ENCODE results near the gene POSTN. TPM values are rescaled to one million over a fixed set of nuclear protein-coding genes. Genes with fewer than 3 reads are reported as not detected.

The POSTN gene
- total and polyA plus RNA-seq, 2 of the 4 experiments (the other 2 are of a cell fraction): 32.6 to 44.7 TPM

- H3K9me3 ChIP-seq (ENCODE audit: control insufficient read depth, insufficient read depth, low read length): peaks cover 6% of the 10 kb centered on the region; the same call in 1 of the 2 replicates
- H3K14ac ChIP-seq (replicated peaks; ENCODE audit: low read depth, low read length): peak overlapping the region; percentile 11; the same call in 1 of the 2 replicates
- intact Hi-C loops (cut with micrococcal nuclease) (no loop called here), in situ Hi-C loops (cut with MboI; ENCODE audit: low sequenced_read_pairs) (no loop called here), dilution Hi-C loops (cut with HindIII; ENCODE audit: low sequenced_read_pairs, unreplicated experiment) (no loop called here)
- no peaks in the 10 kb centered on the region for H3K9me1 ChIP-seq (ENCODE audit: insufficient read depth, low read length)
- no peaks in the 10 kb centered on the region for H3K36me3 ChIP-seq (ENCODE audit: control insufficient read depth, insufficient read depth, low read length)
- H4K91ac ChIP-seq (ENCODE audit: insufficient read depth, low read depth, low read length): peak overlapping the region; percentile 27
- no peak overlapping the region for H2AK9ac ChIP-seq (replicated peaks; ENCODE audit: low read depth, low read length, poor library complexity)
- no peak overlapping the region for H2AK5ac ChIP-seq (ENCODE audit: low read depth, low read length)
- no peaks in the 10 kb centered on the region for H3K79me1 ChIP-seq (ENCODE audit: low read depth in 1 of 2, low read length in 2 of 2)
- H3K27ac ChIP-seq (ENCODE audit: insufficient read depth, low read length): no peak overlapping the region
- ChIA-PET POLR2A (ENCODE audit: unreplicated experiment) (no interaction called here), CTCF (interaction anchor here (1.2 kb wide), 1 partner anchor 15 kb away, joined by 3 read pairs; no protein-coding TSS in a partner anchor)
- TF ChIP-seq MAZ (IDR thresholded peaks at IDR 0.05; ENCODE audit: borderline replicate concordance, low read depth, low read length) (no peak), MAFK (IDR thresholded peaks at IDR 0.05; ENCODE audit: low read depth, low read length) (peak; percentile 65; the same call in 1 of the 2 replicates), NFE2L2 (IDR thresholded peaks at IDR 0.05; ENCODE audit: low read depth, low read length) (peak; percentile 90), BHLHE40 (IDR thresholded peaks at IDR 0.05; ENCODE audit: low read depth, low read length) (no peak), CHD1 (IDR thresholded peaks at IDR 0.05; ENCODE audit: low read depth, low read length) (no peak), CEBPB (IDR thresholded peaks at IDR 0.05; ENCODE audit: low read depth, low read length) (peak; percentile 72), POLR2A (IDR thresholded peaks at IDR 0.05; ENCODE audit: low read depth, low read length) (peak; percentile 45; the same call in 1 of the 2 replicates), RCOR1 (IDR thresholded peaks at IDR 0.05; ENCODE audit: insufficient replicate concordance, low read length) (no peak), SMC3 (IDR thresholded peaks at IDR 0.05; ENCODE audit: low read depth, low read length) (no peak), RFX5 (IDR thresholded peaks at IDR 0.05; ENCODE audit: low read depth, low read length) (no peak), MXI1 (IDR thresholded peaks at IDR 0.05; ENCODE audit: borderline replicate concordance, low read depth, low read length) (no peak), CTCF (conservative IDR thresholded peaks at IDR 0.05; ENCODE audit: low read depth, low read length) (no peak), FOS (IDR thresholded peaks at IDR 0.05; ENCODE audit: low read depth, low read length) (peak; percentile 64), RAD21 (IDR thresholded peaks at IDR 0.05; ENCODE audit: low read length) (no peak)
- TF ChIP-seq, protein P1, sequence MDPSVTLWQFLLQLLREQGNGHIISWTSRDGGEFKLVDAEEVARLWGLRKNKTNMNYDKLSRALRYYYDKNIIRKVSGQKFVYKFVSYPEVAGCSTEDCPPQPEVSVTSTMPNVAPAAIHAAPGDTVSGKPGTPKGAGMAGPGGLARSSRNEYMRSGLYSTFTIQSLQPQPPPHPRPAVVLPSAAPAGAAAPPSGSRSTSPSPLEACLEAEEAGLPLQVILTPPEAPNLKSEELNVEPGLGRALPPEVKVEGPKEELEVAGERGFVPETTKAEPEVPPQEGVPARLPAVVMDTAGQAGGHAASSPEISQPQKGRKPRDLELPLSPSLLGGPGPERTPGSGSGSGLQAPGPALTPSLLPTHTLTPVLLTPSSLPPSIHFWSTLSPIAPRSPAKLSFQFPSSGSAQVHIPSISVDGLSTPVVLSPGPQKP (IDR thresholded peaks at IDR 0.05; ENCODE audit: borderline replicate concordance, low read depth, low read length): no peak
- TF ChIP-seq, protein P2, sequence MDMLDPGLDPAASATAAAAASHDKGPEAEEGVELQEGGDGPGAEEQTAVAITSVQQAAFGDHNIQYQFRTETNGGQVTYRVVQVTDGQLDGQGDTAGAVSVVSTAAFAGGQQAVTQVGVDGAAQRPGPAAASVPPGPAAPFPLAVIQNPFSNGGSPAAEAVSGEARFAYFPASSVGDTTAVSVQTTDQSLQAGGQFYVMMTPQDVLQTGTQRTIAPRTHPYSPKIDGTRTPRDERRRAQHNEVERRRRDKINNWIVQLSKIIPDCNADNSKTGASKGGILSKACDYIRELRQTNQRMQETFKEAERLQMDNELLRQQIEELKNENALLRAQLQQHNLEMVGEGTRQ (IDR thresholded peaks at IDR 0.05; ENCODE audit: low read depth, low read length): no peak
- peak overlapping the region; percentile 3; the same call in 1 of the 2 replicates for H3K23ac ChIP-seq (ENCODE audit: low read depth, low read length)
- H3K4ac ChIP-seq (ENCODE audit: low read depth, low read length): peak overlapping the region; percentile 8; the same call in 1 of the 2 replicates
- ATAC-seq (ENCODE audit: low read depth): peak; percentile 85
- no CpG with 5 or more reads among the region's 3 CpGs for WGBS, 2 experiments (ENCODE audit: extremely low coverage in 2 of 2, insufficient read length in 1 of 2)
- H2BK120ac ChIP-seq (ENCODE audit: low read depth, low read length): peak overlapping the region; percentile 74
- H3K4me1 ChIP-seq (ENCODE audit: control insufficient read depth, insufficient read depth, low read length): no peaks in the 10 kb centered on the region; the same call in 1 of the 2 replicates
- no TSS peak for BruUV-seq (replicated peaks)
- no peaks in the 10 kb centered on the region for H4K20me1 ChIP-seq (ENCODE audit: insufficient read depth, low read length)
- H2BK20ac ChIP-seq (ENCODE audit: low read depth, low read length): peak overlapping the region; percentile 28
- H3K4me2 ChIP-seq (ENCODE audit: low read depth, low read length): peak overlapping the region; percentile 68; the same call in 1 of the 2 replicates
- peak overlapping the region; percentile 84 for H2BK5ac ChIP-seq (ENCODE audit: low read depth, low read length, poor library complexity, severe bottlenecking)
- peak overlapping the region; percentile 41; the same call in 1 of the 3 replicates for H2BK15ac ChIP-seq (ENCODE audit: low read depth, low read length)
- peak overlapping the region; percentile 11 for H3K56ac ChIP-seq (ENCODE audit: extremely low read depth, insufficient read depth, low read length)
- peak overlapping the region; percentile 20 to 59; a peak in 3 of 4 replicates for H4K8ac ChIP-seq (ENCODE audit: low read depth in 2 of 2, low read length in 2 of 2)
- peak; percentile 95 for DNase-seq
- H3K18ac ChIP-seq (ENCODE audit: low read depth, low read length): peak overlapping the region; percentile 97; the same call in 1 of the 2 replicates
- no peaks in the 10 kb centered on the region for H3K27me3 ChIP-seq (ENCODE audit: control insufficient read depth, insufficient read depth, low read length)
- H3K9ac ChIP-seq (ENCODE audit: low read depth, low read length): no peak overlapping the region
- H4K5ac ChIP-seq (ENCODE audit: low read depth, low read length): peak overlapping the region; percentile 90; the same call in 1 of the 2 replicates
- H3K4me3 ChIP-seq (ENCODE audit: insufficient read depth, low read depth, low read length): peak overlapping the region; percentile 13; the same call in 1 of the 2 replicates
- no peak overlapping the region for H2AFZ ChIP-seq (replicated peaks; ENCODE audit: low read length, poor library complexity)
Measured at GRCh38 chr13:37534181-37534580, 64.4 kb downstream of the POSTN start.
